Stimulated activated CD8-positive, alpha-beta memory T cell treated with anti-CD3 and anti-CD28 coated beads, Interleukin-4, amount 100 ng/mL, for 24 hours (primary cell): ENCODE data around the gene GDF15.
A peak's percentile ranks its signal among the peaks of the same experiment; 100 is the strongest.
"Not testable (repeated sequence)": the region's sequence is repeated elsewhere in the genome, so short reads cannot be mapped to it uniquely, and the experiment has no call there.

ENCODE experiments used
- DNase-seq: peaks from one replicate; pipeline ENCODE4 v3.0.0-alpha.2; 2020; ENCODE audit warnings: low read depth

GDF15 gene

DNA sequence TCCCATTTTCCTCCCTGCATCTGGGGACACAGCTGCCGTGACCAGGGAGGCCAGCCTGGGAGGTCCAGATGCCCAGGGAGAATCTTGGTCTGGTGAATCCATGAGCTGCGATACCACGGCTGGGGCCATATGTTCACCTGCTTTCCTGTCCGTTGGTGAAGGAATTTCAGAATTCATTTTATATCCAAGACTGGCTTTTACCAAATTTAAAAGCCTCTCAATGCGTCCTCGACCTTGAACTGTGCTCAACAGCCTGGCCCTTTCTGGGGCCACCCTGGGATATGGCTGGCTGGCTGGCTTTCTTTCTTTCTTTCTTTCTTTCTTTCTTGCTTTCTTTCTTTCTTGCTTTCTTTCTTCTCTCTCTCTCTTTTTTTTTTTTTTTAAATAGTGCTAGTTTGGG is 22.2 kb upstream of the GDF15 start:
- DNase-seq, result no peak

DNA sequence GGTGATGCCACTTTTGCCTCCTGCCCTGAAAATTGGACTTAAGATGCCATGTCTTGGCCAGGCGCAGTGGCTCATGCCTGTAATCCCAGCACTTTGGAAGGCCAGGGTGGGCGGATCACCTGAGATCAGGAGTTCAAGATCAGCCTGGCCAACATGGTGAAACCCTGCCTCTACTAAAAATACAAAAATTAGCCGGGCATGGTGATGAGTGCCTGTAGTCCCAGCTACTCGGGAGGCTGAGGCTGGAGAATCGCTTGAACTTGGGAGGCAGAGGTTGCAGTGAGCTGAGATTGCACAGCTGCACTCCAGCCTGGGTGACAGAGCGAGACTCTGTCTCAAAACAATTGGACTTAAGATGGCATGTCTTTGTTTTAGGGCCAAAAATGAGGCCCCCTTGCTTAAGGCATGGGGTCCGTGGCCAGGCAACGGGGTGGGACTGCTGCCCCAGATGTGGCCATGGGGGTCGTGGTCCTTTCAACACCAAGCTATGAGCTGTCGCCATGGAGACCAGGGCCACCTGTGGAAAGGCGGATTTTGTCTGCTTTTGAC is 21.6 kb upstream of the GDF15 start:
- not testable (repeated sequence) for DNase-seq

DNA sequence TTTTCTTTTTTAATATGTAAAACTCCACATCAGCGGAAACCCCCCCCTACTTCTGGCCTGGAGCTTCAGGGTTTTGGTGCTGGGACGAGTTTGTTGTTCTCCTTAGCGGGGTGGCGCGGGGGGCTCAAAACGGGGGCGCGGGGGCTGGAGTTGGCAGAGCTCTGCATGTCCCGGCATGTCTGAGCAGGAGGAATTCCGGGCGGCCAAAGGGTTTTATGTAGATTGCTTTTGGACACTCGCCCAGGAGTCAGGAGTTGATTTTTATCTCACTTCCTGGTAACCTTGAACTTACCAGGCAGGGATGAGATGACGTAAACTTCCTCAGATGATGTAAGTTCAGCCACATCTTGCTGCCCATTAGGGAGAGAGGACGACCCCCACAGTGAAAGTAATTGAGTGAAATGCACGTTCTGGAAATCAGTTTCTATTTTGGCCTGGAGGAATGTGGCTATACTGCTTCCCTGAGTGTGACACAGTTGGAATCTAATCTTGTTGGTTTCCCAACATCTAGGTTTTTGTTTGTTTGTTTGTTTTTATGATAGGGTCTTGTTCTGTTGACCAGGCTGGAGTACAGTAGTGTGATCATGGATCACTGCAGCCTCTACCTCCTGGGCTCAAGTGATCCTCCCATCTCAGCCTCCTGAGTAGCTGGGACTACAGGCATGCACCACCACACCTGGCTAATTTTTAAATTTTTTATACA is 21.0 kb upstream of the GDF15 start:
- no peak for DNase-seq

DNA sequence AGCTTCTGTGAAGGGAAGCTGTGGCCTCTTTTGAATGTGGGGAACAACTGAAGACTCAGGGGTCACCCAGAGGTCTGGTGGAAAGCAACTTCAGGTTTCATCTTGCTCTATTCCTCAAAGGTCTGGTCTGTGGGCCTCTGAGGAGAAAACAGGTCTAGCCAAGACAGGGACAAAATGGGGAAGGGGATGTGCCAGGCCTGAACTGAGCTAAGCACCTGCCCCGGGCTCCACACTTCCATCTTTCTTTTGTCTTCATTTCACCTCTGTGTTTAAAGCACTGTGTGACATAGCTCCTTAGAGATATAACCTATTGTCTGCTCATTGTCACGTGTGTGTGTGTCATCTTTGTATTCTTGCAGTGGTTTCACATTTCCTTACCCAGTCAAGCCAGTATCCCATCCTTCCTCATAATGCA is 19.9 kb upstream of the GDF15 start:
- DNase-seq, result no peak

DNA sequence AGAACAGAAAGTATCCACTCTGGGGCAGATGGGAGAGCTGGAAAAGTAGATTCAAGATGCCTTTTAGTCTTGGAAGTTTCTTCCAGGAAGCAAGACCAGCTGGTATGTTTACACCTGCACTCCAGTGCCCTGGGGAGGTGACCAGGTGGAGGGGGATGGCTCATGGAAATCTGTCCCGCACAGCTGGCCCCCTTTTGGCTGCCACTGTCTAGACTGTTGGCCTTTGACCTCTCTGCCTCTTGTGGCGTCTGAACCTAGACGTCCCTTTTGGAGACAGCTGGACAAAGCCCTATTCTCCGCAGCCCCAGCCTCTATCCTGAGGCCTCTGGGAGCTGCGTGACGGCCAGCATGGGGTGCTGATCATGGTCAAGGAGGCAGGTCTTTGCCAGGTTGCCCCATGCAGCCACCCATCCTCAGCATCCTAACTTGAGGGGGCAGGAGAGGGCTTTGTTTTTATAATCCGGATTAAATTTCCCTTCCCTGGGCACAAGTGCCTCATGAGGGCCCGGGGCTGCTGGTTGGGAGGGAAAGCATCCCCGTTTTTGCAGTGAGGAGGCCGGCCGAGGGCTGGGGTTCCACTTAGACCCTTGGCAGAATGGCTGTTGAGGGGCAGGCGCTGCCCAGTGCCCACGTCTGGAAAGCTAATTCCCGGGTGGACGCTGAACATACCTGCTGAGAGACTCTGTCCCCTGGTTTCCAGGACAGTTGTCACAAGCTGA is 17.3 kb upstream of the GDF15 start:
- no peak for DNase-seq

DNA sequence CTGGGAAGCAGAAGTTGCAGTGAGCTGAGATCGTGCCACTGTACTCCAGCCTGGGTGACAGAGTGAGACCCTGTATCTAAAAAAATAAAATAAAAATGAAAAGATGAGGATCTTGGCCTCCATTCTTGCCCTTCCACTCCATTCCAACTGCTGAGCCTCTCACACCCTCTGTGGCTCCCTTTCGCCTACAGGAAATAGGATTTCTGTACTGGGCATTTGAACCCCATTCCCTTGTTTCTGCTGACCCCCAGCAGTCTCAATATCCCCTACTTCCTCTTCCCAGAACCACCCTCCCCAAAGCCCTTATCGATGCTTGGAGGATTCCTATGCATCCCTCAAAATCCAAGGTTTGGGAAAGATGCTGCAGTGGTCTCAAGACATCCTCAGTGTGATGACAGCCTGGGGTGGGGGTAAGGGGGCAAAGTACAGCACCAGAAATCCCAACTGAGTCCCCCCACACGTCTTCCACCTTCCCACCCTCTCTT is 12.5 kb upstream of the GDF15 start:
- DNase-seq, result no peak

DNA sequence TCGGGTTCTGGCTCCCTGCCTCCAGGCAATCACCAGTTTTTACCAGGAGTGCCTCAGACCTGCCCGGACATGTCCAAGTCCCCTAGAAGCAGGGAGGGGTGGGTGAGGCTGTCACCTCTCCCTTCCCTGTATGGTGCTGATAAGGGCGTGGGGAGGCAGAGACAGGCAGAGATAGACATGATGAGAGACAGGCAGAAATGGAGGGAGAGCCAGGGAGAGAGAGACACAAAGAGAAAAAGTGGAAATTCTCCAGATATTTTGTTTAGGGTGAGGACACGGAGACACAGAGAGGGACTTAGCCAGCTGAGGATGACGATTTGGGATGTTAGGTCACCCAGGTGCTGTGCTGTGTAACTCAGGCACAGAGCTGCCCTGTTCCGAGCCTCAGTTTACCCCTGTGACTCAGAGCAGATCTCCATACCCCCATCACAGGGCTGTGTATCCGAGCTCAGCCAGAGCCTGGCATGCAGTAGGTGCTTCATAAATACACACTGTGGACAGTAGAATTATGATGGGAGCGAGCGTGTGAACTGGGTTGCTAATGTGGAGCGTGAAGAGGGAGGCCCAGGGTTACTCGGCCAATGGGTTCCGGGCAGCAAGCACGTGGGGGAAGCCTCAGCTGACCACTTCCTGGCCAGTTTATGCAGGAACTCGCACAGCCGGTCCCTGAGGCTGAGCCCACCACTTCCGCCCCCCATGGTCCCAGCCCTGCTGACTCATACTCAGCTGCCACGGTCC is 11.9 kb upstream of the GDF15 start:
- DNase-seq, result peak; percentile 64

DNA sequence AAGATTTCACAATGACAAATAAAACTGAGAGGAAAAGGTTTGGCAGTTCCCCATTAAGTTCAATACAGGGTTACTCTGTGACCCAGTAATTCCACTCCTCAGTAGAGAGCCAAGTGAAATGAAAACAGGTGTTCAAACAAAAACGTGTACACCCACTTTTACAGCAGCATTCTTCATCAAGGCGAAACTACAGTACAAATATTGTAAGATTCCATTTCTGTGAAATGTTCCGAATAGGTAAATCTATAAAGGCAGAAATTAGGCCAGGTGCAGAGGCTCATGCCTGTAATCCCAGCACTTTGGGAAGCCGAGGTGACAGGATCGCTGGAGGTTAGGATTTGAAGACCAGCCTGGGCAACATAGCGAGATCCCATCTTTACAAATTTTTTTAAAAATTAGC is 8.9 kb upstream of the GDF15 start:
- no peak for DNase-seq

DNA sequence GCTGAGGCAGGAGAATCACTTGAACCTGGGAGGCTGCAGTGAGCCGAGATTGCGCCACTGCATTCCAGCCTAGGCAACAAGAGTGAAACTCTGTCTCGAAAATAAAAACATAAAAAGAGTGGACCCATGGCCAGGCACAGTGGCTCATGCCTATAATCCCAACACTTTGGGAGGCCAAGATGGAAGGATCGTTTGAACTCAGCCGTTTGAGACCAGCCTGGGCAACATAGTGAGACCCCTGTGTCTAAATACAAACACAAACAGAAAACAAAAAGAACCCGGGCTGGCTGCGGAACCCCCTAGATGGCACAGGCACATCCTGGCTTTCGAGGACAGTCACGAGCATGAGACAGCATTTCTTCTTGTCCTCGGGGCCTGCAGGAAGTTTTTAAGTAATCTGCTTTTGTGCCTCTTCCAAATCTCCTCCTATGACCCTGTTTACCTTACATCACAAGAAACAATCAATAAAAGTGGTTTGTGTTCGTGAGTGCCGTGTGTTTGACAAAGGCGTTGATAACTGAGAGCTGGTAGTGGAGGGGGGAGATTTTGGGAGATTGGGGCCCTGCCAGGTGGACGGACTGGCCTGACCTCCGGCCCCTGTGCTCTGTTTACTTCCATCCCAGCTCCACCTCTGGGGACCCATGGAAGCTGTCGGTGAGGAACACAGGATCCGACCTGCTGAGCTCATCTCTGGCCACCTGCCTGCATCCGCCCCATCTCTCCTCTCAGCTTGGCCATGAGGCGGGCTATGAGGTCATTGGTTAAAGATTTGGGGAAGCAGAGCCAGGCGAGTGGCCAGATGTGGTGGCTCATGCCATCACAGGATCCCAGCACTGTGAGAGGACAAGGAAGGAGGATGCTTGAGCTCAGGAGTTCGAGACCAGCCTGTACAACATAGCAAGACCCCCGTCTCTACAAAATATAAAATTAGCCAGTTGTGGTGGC is 5.9 kb upstream of the GDF15 start:
- DNase-seq, result no peak

DNA sequence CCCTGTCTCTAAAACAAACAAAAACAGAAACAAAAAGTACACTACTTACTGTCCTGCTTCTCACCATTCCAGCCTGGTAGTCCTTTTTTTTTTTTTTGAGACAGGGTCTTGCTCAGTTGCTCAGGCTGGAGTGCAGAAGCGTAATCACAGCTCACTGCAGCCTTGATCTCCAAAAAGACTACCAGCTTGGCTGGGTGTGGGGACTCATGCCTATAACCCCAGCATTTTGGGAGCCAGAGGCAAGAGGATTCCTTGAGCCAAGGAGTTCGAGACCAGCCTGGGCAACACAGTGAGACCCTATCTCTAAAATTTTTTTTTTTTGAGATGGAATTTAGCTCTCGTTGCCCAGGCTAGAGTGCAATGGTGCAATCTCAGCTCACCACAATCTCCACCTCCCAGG is 5.1 kb upstream of the GDF15 start:
- DNase-seq, result no peak

DNA sequence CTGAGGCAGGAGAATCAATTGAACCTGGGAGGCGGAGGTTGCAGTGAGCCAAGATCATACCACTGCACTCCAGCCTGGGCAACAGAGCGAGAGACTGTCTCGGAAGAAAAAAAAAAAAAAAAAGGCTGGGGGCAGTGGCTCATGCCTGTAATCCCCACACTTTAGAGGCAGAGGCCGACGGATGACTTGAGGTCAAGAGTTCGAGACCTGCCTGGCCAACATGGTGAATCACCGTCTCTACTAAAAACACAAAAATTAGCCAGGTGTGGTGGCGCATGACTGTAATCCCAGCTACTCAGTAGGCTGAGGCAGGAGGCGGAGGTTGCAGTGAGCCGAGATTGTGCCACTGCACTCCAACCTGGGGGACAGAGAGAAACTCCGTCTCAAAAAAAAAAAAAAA is 2.3 kb upstream of the GDF15 start:
- DNase-seq, result not testable (repeated sequence)

DNA sequence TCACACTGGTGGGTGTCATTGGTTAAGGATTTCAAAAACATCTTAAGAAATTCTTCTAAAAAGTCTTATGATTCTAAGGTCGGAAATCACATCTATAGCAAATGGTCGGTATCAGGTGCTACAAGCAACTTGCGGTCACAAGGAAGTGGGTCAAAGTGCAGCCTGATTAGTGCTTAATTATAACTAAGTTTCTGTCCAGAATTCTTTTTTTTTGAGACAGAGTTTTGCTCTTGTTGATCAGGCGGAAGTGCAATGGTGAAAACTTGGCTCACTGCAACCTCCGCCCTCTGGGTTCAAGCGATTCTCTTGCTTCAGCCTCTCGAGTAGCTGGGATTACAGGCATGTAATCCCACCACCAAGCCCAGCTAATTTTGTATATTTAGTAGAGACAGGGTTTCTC is 1.2 kb upstream of the GDF15 start:
- DNase-seq, result no peak

DNA sequence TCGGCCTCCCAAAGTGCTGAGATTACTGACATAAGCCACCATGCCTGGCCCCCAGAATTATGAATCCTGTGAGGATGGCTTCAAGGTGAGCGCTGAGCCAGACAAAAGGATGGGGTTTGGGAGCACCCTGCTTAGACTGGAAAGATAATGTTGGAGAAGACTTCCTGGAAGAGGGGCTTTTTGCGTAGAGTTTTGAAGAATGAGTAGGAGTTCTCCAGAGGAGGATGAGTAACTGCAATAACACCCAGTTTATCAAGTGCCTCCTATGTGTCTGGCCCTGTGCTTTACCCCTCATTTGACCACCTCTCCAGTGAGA is 641 bp upstream of the GDF15 start:
- DNase-seq, result no peak

DNA sequence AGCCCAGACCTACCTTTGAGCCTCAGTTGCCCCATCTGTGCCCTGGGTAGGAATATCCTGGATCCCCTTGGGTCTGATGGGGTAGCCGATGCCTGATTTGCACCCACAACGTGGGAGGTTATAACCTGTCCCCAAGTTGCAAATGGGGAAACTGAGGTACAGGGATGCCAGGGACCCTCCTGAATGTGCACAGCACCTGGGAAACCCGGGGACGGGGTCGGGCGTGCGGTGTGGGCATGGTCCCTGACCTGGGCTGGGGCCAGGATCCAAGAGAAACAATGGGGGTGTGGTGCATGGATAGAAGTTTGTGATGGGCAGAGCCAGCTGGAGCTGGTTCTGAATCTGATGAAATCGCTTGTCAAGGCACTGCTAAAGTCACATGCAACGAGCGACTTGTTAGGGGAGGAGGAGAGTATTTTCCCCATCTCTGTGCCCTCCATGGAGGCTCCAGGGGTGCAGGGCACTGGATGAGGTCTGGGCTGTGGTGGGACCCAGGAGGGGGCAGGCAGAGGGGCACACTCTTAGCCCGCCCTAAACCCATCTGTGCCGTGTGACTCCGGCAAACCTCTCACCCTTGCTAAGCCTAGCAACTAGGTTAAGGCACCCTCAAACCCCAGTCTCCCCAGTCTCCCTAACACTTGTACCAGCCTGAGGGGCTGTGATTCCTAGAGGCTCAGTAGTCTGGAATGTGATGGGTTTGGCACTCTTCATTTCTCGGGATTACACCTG is 749 bp downstream of the GDF15 start:
- no peak for DNase-seq

DNA sequence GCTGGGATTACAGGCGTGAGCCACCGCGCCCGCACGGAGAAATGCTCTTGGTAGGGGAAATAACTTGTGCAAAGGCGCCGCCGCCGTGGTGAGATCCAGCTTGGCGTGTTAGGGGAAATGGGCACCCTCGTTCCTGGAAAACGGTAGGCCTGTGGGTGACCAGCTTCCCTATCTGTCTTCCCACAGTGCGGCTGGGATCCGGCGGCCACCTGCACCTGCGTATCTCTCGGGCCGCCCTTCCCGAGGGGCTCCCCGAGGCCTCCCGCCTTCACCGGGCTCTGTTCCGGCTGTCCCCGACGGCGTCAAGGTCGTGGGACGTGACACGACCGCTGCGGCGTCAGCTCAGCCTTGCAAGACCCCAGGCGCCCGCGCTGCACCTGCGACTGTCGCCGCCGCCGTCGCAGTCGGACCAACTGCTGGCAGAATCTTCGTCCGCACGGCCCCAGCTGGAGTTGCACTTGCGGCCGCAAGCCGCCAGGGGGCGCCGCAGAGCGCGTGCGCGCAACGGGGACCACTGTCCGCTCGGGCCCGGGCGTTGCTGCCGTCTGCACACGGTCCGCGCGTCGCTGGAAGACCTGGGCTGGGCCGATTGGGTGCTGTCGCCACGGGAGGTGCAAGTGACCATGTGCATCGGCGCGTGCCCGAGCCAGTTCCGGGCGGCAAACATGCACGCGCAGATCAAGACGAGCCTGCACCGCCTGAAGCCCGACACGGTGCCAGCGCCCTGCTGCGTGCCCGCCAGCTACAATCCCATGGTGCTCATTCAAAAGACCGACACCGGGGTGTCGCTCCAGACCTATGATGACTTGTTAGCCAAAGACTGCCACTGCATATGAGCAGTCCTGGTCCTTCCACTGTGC is 2.4 kb downstream of the GDF15 start:
- DNase-seq, result peak; percentile 72

DNA sequence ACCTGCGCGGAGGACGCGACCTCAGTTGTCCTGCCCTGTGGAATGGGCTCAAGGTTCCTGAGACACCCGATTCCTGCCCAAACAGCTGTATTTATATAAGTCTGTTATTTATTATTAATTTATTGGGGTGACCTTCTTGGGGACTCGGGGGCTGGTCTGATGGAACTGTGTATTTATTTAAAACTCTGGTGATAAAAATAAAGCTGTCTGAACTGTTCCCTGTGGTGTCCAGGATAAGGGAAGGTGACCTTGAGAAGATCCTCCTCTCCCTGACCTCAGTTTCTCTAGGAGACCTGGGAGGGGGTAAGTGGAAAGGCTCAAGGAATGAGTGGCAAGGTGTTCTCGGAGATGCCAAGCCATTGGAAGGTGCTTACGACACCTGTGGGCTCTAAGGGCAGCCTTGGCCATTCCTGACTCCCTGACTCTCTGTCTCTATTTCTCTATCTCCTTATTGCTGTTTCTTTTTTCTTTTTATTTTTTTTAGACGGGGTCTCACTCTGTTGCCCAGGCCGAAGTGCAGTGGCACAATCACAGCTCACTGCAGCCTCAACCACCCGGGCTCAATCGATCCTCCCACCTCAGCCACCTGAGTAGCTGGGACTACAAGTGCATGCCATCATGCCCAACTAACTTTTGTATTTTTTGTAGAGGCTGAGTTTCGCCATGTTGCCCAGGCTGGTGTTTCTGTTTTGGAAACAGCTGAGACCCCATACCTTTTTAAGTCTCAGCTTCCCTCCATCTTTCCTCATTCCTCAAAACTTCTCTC is 3.2 kb downstream of the GDF15 start:
- DNase-seq, result no peak

DNA sequence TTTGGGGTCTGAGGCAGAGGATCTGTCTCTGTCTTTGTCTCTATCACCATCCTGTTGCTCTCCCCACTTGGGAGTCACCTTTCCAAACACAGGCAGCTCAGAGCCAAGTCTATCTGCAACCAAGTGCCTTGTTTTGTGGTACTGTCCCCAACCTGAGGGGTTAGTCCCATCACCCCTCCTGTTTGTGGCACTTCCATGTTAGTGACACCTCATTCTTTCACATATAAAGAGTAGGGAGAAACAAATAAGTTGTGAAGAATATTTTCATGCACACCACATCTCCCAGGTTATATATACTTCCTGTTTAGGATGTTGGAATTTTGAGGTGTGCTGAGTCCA is 3.7 kb downstream of the GDF15 start:
- no peak for DNase-seq

DNA sequence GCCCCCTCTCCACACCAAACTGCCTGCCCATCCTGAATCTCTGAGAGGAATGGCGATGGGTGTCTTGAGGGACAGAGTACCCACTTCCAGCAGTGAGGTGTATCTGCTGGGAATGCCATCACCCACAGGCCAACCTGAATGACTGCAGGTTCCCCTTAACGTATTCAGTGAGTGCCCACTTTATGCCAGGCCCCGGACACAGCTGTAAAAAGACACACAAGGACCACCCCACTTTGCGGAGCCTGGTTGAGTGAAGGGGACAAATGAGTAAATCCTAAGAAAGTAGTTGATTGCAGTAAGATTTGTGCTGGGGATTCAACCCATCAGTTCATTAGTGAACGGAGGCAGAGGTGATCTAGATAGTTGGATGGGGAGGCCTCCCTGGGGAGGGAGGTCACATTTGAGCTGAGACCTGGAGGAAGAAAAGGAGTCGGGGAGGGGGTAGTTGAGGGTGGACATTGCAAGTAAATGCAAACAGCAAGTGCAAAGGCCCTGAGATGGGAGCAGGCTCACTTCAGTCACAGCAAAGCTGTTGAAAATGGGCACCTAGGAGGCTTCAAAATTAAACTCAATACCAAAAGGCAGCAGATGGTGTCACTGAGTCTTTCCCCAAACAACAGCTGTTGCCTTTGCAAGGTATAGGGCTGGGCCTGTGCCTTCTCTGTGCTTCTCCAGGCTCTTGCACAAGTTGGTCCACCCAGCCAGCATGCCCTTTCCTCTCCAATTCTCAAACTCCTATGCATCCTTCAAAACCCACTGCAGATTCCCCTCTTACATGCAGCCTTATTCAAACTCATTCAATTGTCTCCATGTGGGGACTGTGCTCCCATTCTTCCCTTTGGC is 4.3 kb downstream of the GDF15 start:
- DNase-seq, result no peak
